AG04450 (cell line): Measurements from ENCODE around the gene CCDC51. TPM values are rescaled to one million over a fixed set of nuclear protein-coding genes. Genes with fewer than 3 reads are reported as not detected.

Experiments used
- CTCF ChIA-PET: fragments of 300-600, 350-600 bp; formaldehyde crosslinking; extraction: SDS; loops from one replicate; lab custom pipeline; 2022; ENCODE audit warnings: antibody characterized with exemption, inconsistent platforms; lab: Charles Lee
- POLR2A ChIA-PET: fragments of 350-600 bp; formaldehyde crosslinking; extraction: SDS; loops from one replicate; lab custom pipeline; 2021; ENCODE audit warnings: antibody characterized with exemption, inconsistent platforms; lab: Yijun Ruan, JAX
- DNase-seq: peaks from one replicate; pipeline ENCODE4 v3.0.0-alpha.2; 2011; ENCODE audit warnings: low read depth, low spot score
- H3K27ac ChIP-seq: one replicate; pipeline ENCODE4 v1.5.1; 2012; ENCODE audit warnings: low read depth, low read length, control low read depth
- H3K27me3 ChIP-seq: one replicate; pipeline ENCODE4 v1.6.0; 2012; ENCODE audit warnings: low read length; ENCODE audit not compliant: control insufficient read depth, insufficient read depth
- H3K4me3 ChIP-seq: 2 replicates; pipeline ENCODE4 v1.5.1; 2011; ENCODE audit warnings: mild to moderate bottlenecking, low read depth, low read length, control low read depth
- H3K9me3 ChIP-seq: 2 replicates; pipeline ENCODE4 v1.5.1; 2012; ENCODE audit warnings: low read length; ENCODE audit not compliant: control insufficient read depth, insufficient read depth
- polyA plus RNA-seq: library from polyadenylated mRNA; depleted of rRNA; stranded (reverse); fragments of >200 nt; gene quantifications from 2 replicates; pipeline ENCODE4 v1.2.3, GENCODE V29; 2011
- TF ChIP-seq, protein P1 (sequence below): IDR thresholded peaks from 2 replicates; pipeline ENCODE4 v1.5.1; 2011; ENCODE audit warnings: low read depth, low read length, control low read depth, inconsistent platforms

Gene CCDC51
- polyA plus RNA-seq, 1 experiment, result 9.5 TPM

GRCh38 chr3:48427630-48427962, 12.3 kb downstream of the CCDC51 start:
- POLR2A ChIA-PET, result no interaction called here

GRCh38 chr3:48426944-48427629, 12.8 kb downstream of the CCDC51 start:
- ChIA-PET CTCF (interaction anchor here (1.2 to 6.2 kb wide), 2 partner anchors 9 to 232 kb away, joined by 4 to 47 read pairs; no protein-coding TSS in a partner anchor), POLR2A (no interaction called here)
- peak overlapping the region; percentile 18 for H3K4me3 ChIP-seq
- no peaks in the 10 kb centered on the region for H3K27me3 ChIP-seq
- no peak overlapping the region for H3K27ac ChIP-seq
- no peaks in the 10 kb centered on the region for H3K9me3 ChIP-seq
- no peak for DNase-seq
- TF ChIP-seq, protein P1, sequence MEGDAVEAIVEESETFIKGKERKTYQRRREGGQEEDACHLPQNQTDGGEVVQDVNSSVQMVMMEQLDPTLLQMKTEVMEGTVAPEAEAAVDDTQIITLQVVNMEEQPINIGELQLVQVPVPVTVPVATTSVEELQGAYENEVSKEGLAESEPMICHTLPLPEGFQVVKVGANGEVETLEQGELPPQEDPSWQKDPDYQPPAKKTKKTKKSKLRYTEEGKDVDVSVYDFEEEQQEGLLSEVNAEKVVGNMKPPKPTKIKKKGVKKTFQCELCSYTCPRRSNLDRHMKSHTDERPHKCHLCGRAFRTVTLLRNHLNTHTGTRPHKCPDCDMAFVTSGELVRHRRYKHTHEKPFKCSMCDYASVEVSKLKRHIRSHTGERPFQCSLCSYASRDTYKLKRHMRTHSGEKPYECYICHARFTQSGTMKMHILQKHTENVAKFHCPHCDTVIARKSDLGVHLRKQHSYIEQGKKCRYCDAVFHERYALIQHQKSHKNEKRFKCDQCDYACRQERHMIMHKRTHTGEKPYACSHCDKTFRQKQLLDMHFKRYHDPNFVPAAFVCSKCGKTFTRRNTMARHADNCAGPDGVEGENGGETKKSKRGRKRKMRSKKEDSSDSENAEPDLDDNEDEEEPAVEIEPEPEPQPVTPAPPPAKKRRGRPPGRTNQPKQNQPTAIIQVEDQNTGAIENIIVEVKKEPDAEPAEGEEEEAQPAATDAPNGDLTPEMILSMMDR, result no peak

More at GRCh38 chr3:48427630-48427962, 12.3 kb downstream of the CCDC51 start:
- DNase-seq, result no peak
- Histone ChIP-seq H3K4me3 (peak overlapping the region; percentile 18), H3K27ac (no peak overlapping the region), H3K9me3 (no peaks in the 10 kb centered on the region), H3K27me3 (no peaks in the 10 kb centered on the region)
- TF ChIP-seq, protein P1, result no peak
- CTCF ChIA-PET, result interaction anchor here (6.2 kb wide), 1 partner anchor 9 kb away, joined by 47 read pairs; no protein-coding TSS in a partner anchor

GRCh38 chr3:48426401-48426909, 13.5 kb downstream of the CCDC51 start:
- no peak overlapping the region for H3K4me3 ChIP-seq
- TF ChIP-seq, protein P1, result no peak
- no peak overlapping the region for H3K27ac ChIP-seq
- H3K9me3 ChIP-seq, result no peaks in the 10 kb centered on the region
- no peak for DNase-seq
- CTCF ChIA-PET, result interaction anchor here (0.6 to 6.2 kb wide), 3 partner anchors 8 to 232 kb away, joined by 4 to 47 read pairs (median 5); no protein-coding TSS in a partner anchor
- POLR2A ChIA-PET, result no interaction called here
- no peaks in the 10 kb centered on the region for H3K27me3 ChIP-seq

GRCh38 chr3:48425281-48425812, 14.6 kb downstream of the CCDC51 start:
- DNase-seq, result no peak
- TF ChIP-seq, protein P1, result no peak
- ChIA-PET POLR2A (interaction anchor here (0.6 kb wide), 1 partner anchor 45 kb away, joined by 3 read pairs; no protein-coding TSS in a partner anchor), CTCF (interaction anchor here (6.2 kb wide), 1 partner anchor 11 kb away, joined by 47 read pairs; no protein-coding TSS in a partner anchor)
- H3K27ac ChIP-seq, result no peak overlapping the region
- no peaks in the 10 kb centered on the region for H3K27me3 ChIP-seq
- H3K4me3 ChIP-seq, result no peak overlapping the region
- no peaks in the 10 kb centered on the region for H3K9me3 ChIP-seq
